NCI-H526 (cell line): ENCODE measurements around the gene SPATA7.
A peak's percentile ranks its signal among the peaks of the same experiment; 100 is the strongest.
"Not testable (repeated sequence)": the region's sequence is repeated elsewhere in the genome, so short reads cannot be mapped to it uniquely, and the experiment has no call there.

Experiments
- DNase-seq, 2 experiments: peaks; one replicate each; lab custom pipeline; 2025; lab: John Stamatoyannopoulos, UW

Gene SPATA7, protein sequence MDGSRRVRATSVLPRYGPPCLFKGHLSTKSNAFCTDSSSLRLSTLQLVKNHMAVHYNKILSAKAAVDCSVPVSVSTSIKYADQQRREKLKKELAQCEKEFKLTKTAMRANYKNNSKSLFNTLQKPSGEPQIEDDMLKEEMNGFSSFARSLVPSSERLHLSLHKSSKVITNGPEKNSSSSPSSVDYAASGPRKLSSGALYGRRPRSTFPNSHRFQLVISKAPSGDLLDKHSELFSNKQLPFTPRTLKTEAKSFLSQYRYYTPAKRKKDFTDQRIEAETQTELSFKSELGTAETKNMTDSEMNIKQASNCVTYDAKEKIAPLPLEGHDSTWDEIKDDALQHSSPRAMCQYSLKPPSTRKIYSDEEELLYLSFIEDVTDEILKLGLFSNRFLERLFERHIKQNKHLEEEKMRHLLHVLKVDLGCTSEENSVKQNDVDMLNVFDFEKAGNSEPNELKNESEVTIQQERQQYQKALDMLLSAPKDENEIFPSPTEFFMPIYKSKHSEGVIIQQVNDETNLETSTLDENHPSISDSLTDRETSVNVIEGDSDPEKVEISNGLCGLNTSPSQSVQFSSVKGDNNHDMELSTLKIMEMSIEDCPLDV

GRCh38 chr14:88385212-88386101 is at the start of gene SPATA7:
SPATA7 (plus strand) TSS chr14:88385657; CDS start chr14:88385819, 162 bp downstream.
- DNase-seq: peak; percentile 78 to 95

- no peak for DNase-seq
Measured at GRCh38 chr14:88340357-88340756, 45.1 kb upstream of the SPATA7 start.

DNA sequence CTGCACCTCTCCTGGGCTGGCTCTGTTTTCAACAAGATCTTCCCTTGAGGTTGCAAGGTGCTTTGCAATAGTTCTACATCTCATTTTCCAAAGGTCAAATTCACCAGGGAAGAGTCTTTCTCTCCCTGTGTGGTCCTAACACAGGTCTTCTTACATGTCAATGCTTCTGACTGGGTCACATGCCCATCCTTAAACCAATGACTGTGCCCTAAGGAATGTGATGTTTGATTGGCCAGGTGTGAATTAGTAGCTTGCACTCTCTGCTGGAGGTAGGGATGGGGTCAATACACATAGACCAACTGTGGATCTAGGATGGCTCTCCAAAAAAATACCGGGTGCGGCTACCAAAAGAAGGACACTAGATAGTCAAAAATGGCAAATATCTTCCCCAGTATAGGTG is 42.5 kb upstream of the SPATA7 start:
- no peak for DNase-seq

- no peak for DNase-seq
Measured at GRCh38 chr14:88346048-88346639, 39.3 kb upstream of the SPATA7 start.

GRCh38 chr14:88348546-88348945 is 36.9 kb upstream of the SPATA7 start:
- DNase-seq: no peak

- DNase-seq: peak; percentile 47 to 58
Measured at GRCh38 chr14:88351966-88352691, 33.3 kb upstream of the SPATA7 start.

GRCh38 chr14:88352698-88353097 is 32.8 kb upstream of the SPATA7 start:
- DNase-seq: peak; percentile 64 to 66

GRCh38 chr14:88354358-88354757 is 31.1 kb upstream of the SPATA7 start:
- DNase-seq: no peak

DNA sequence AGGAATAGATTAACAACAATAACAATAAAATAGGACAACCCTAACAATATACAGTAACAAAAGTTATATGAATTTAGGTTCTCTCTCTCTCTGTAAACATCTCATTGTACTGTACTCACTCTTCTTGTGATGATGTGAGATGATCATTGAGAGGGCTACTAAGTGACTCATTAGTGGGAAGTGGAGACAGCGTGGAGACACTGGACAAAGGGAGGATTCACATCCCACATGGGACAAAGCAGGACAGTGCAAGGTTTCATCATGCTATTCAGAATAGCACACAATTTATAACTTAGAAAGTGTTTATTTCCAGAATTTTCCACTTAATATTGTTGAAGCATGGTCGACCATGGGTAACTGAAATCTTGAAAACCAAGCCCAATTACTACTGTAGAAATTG is 26.0 kb upstream of the SPATA7 start:
- DNase-seq: no peak

GRCh38 chr14:88363644-88364043 is 21.8 kb upstream of the SPATA7 start:
- DNase-seq: no peak

DNA sequence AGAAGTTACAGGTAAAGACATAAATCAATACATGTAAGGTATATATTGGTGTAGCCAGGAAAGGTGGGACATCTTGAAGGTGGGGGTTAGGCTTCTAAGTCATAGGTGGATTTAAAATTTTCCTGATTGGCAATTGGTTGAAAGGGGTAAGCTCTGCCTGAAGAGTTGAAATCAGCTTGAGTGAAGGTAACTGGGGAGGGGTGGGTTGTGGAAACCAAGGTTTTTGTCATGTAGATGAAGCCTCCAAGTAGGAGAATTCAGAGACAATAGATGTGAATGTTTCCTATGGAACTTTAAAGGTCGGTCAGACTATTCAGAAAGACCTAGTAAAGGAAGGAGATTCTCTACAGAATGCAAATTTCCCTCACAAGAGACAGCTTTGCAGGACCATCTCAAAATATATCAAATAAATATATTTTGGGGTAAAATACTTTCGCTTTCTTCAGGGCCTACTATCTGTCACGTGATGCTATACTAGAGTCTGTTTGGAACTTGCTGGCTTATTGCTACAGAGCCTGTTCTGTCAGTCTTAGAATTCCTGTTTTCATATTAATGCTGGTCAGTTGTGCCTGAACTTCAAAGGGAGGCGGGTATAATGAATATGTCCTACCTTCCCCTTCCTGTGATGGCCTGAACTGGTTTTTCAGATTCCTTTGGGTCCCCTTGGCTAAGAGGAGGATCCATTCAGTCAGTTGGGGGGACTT is 20.6 kb upstream of the SPATA7 start:
- no peak for DNase-seq

- no peak for DNase-seq
Measured at GRCh38 chr14:88369496-88369895, 16.0 kb upstream of the SPATA7 start.

DNA sequence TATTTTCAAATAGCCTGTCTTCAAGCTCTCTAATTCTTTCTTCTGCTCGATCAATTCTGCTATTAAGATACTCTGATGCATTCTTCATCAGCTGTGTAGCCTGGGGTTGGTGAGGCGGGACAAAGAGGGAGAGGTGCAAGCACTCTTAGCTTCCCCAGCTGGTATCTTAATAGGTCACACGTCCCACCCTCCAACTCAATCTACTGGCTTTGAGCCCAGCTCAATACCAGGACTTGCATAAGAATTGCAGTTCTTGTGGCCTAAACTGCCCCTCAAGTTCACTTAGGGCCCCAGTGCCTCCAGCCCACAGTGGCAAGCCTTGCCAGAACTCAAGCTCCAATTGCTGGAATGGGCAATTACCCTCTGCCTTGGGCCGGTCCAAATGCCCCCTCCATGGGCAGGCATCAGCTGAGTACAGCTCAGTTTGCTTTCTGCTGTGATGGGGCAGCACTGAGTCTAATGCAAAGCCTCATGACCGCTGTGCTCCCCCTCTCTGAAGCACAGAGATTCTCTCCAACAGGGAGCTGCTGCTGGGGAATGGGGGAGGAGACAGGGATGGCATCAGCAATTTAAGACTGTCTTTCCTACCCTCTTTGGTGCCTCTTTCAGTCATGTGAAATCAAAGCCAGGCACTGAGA is 5.6 kb upstream of the SPATA7 start:
- DNase-seq: no peak

GRCh38 chr14:88380405-88380804 is 5.1 kb upstream of the SPATA7 start:
- peak; percentile 4 to 28 for DNase-seq

DNA sequence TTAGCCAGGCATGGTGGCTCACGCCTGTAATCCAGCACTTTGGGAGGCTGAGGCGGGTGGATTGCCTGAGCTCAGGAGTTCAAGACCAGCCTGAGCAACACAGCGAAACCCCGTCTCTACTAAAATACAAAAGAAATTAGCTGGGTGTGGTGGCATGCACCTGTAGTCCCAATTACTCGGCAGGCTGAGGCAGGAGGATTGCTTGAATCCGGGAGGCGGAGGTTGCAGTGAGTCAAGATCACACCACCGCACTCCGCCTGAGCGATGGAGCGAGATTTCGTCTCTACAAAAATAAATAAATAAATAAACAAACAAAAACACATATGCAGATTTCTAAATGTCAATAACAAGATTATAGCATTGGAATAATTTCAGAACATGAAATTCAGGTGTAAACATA is 3.8 kb upstream of the SPATA7 start:
- not testable (repeated sequence) for DNase-seq

DNA sequence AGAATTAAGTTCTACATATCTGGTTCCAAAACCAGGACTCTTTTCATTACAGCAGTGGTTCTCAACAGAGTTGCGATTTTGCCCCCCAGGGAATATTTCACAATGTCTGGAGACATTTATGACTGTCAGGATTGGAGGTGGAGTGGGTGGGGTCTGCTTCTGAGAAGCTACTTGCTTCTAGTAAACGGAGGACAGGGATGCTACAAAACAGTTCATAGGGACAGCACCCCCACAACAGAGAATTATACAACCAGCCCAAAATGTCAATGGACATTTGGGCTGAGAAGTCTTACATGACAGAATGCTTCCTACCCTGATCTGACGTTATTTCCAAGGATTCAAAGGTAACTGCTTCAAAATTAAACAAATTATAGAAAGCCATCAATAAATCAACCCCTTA is 739 bp upstream of the SPATA7 start:
- no peak for DNase-seq

GRCh38 chr14:88386256-88386794 is 868 bp downstream of the SPATA7 start:
- DNase-seq: peak in 1 of 2 experiments; percentile 30

GRCh38 chr14:88388741-88389282 is 3.4 kb downstream of the SPATA7 start:
- no peak for DNase-seq

DNA sequence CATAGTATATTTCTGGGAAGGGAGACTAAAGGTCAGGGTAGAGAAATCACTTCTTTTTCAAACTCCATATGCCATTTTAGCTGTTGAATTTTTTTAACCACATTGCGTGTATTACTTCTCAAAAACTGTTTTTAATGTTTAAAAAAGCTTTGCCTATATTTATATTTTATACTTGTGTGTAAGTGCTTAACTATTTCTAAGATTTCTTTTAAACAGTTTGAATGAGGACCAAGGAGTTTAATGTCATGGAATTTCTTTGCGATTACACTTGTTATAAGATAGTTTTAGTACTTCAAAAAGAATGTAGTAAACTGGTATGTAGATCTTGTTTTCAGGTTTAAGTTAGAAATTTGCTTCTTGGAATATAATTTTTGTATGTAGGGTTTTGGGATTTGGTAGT is 7.2 kb downstream of the SPATA7 start:
- DNase-seq: no peak

DNA sequence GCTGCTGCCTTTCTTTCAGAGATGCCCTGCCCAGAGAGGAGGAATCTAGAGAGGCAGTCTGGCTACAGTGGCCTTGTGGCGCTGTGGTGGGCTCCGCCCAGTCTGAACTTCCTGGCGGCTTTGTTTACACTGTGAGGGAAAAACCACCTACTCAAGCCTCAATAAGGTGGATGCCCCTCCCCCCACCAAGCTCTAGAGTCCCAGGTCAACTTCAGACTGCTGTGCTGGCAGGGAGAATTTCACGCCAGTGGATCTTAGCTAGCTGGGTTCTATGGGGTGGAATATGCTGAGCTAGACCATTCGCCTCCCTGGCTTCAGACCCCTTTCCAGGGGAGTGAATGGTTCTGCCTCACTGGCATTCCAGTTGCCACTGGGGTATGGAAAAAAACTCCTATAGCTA is 25.6 kb downstream of the SPATA7 start:
- DNase-seq: peak in 1 of 2 experiments; percentile 4
